ENCODE results near the gene OR2C3. TPM values are rescaled to one million over a fixed set of nuclear protein-coding genes. Genes with fewer than 3 reads are reported as not detected.
A peak's percentile ranks its signal among the peaks of the same experiment; 100 is the strongest.

The OR2C3 gene
- total RNA-seq = not detected

- H3K27me3 Mint-ChIP-seq = peaks cover 22% of the 10 kb centered on the region
- intact Hi-C loops (cut with micrococcal nuclease) = no loop called here
- no peak for DNase-seq
- peaks cover 2% of the 10 kb centered on the region for H3K4me1 Mint-ChIP-seq (ENCODE audit: low read depth)
- H3K4me3 Mint-ChIP-seq = no peak within 1 kb of the TSS
- H3K9me3 Mint-ChIP-seq = no peaks in the 10 kb centered on the region
- ChIA-PET CTCF (interaction anchor here (1.1 kb wide), 1 partner anchor 163 kb away, joined by 3 read pairs; no protein-coding TSS in a partner anchor), POLR2A (no interaction called here)
- H3K36me3 Mint-ChIP-seq = no peaks in the 10 kb centered on the region
- no peak within 1 kb of the TSS for H3K27ac Mint-ChIP-seq
These were observed at the start of gene OR2C3 for GRCh38 chr1:247536340-247536739. Gene OR2C3, minus strand, starts transcription at chr1:247536440. Its CDS starts 3,929 bp downstream, at chr1:247532511.

- Mint-ChIP-seq H3K36me3 (no peaks in the 10 kb centered on the region), H3K27me3 (peaks cover 5% of the 10 kb centered on the region), H3K27ac (no peak overlapping the region), H3K4me1 (ENCODE audit: low read depth) (no peaks in the 10 kb centered on the region), H3K9me3 (no peaks in the 10 kb centered on the region), H3K4me3 (no peak overlapping the region)
- intact Hi-C loops (cut with micrococcal nuclease) = no loop called here
- DNase-seq = no peak
- ChIA-PET CTCF (interaction anchor here (0.6 to 1.0 kb wide), 2 partner anchors 189 to 1085 kb away, joined by 3 read pairs; no protein-coding TSS in a partner anchor), POLR2A (no interaction called here)
These were observed 42.8 kb upstream of the OR2C3 start for GRCh38 chr1:247578946-247579460.

GRCh38 chr1:247576514-247576913, 40.3 kb upstream of the OR2C3 start:
- ChIA-PET CTCF (interaction anchor here (0.7 to 1.0 kb wide), 4 partner anchors 29 to 204 kb away, joined by 3 to 8 read pairs (median 3); no protein-coding TSS in a partner anchor), POLR2A (no interaction called here)
- H3K27me3 Mint-ChIP-seq = peaks cover 7% of the 10 kb centered on the region

GRCh38 chr1:247574664-247575063, 38.4 kb upstream of the OR2C3 start:
- ChIA-PET POLR2A (no interaction called here), CTCF (interaction anchor here (1.3 to 1.5 kb wide), 2 partner anchors 43 to 202 kb away, joined by 3 to 5 read pairs; no protein-coding TSS in a partner anchor)
- no peaks in the 10 kb centered on the region for H3K4me1 Mint-ChIP-seq (ENCODE audit: low read depth)
- no peak overlapping the region for H3K4me3 Mint-ChIP-seq
- H3K36me3 Mint-ChIP-seq = no peaks in the 10 kb centered on the region
- no peak overlapping the region for H3K27ac Mint-ChIP-seq
- peaks cover 10% of the 10 kb centered on the region for H3K9me3 Mint-ChIP-seq
- peaks cover 6% of the 10 kb centered on the region for H3K27me3 Mint-ChIP-seq
- intact Hi-C loops (cut with micrococcal nuclease) = no loop called here
- no peak for DNase-seq

More at GRCh38 chr1:247576514-247576913, 40.3 kb upstream of the OR2C3 start:
- H3K36me3 Mint-ChIP-seq = no peaks in the 10 kb centered on the region
- H3K4me1 Mint-ChIP-seq (ENCODE audit: low read depth) = no peaks in the 10 kb centered on the region
- no peak overlapping the region for H3K4me3 Mint-ChIP-seq
- no peaks in the 10 kb centered on the region for H3K9me3 Mint-ChIP-seq
- H3K27ac Mint-ChIP-seq = no peak overlapping the region
- intact Hi-C loops (cut with micrococcal nuclease) = loop anchor here (1.0 kb wide), 2 partner anchors 186 to 202 kb away; no protein-coding TSS in a partner anchor
- no peak for DNase-seq

GRCh38 chr1:247574236-247574635, 38.0 kb upstream of the OR2C3 start:
- Mint-ChIP-seq H3K4me3 (no peak overlapping the region), H3K4me1 (ENCODE audit: low read depth) (no peaks in the 10 kb centered on the region), H3K36me3 (no peaks in the 10 kb centered on the region), H3K9me3 (peaks cover 10% of the 10 kb centered on the region), H3K27me3 (peaks cover 6% of the 10 kb centered on the region), H3K27ac (no peak overlapping the region)
- intact Hi-C loops (cut with micrococcal nuclease) = no loop called here
- no peak for DNase-seq
- POLR2A ChIA-PET = no interaction called here
- CTCF ChIA-PET = interaction anchor here (1.3 kb wide), 1 partner anchor 43 kb away, joined by 3 read pairs; no protein-coding TSS in a partner anchor

- H3K9me3 Mint-ChIP-seq = no peaks in the 10 kb centered on the region
- POLR2A ChIA-PET = no interaction called here
- no peak overlapping the region for H3K27ac Mint-ChIP-seq
- H3K36me3 Mint-ChIP-seq = no peaks in the 10 kb centered on the region
- DNase-seq = no peak
- H3K4me3 Mint-ChIP-seq = no peak overlapping the region
- intact Hi-C loops (cut with micrococcal nuclease) = no loop called here
- peaks cover 5% of the 10 kb centered on the region for H3K4me1 Mint-ChIP-seq (ENCODE audit: low read depth)
- peaks cover 1% of the 10 kb centered on the region for H3K27me3 Mint-ChIP-seq
- CTCF ChIA-PET = no interaction called here
These were observed 26.0 kb upstream of the OR2C3 start for GRCh38 chr1:247562198-247562597.

GRCh38 chr1:247561711-247562110, 25.5 kb upstream of the OR2C3 start:
- Mint-ChIP-seq H3K9me3 (no peaks in the 10 kb centered on the region), H3K36me3 (no peaks in the 10 kb centered on the region), H3K4me3 (no peak overlapping the region), H3K27ac (no peak overlapping the region), H3K4me1 (ENCODE audit: low read depth) (peaks cover 5% of the 10 kb centered on the region), H3K27me3 (peaks cover 1% of the 10 kb centered on the region)
- ChIA-PET CTCF (no interaction called here), POLR2A (no interaction called here)
- intact Hi-C loops (cut with micrococcal nuclease) = no loop called here
- DNase-seq = no peak

- no peaks in the 10 kb centered on the region for H3K36me3 Mint-ChIP-seq
- H3K4me1 Mint-ChIP-seq (ENCODE audit: low read depth) = peaks cover 5% of the 10 kb centered on the region
- no peak for DNase-seq
- H3K4me3 Mint-ChIP-seq = no peak overlapping the region
- no peaks in the 10 kb centered on the region for H3K9me3 Mint-ChIP-seq
- H3K27me3 Mint-ChIP-seq = peaks cover 1% of the 10 kb centered on the region
- no peak overlapping the region for H3K27ac Mint-ChIP-seq
- POLR2A ChIA-PET = no interaction called here
- CTCF ChIA-PET = no interaction called here
- intact Hi-C loops (cut with micrococcal nuclease) = no loop called here
These were observed 21.9 kb upstream of the OR2C3 start for GRCh38 chr1:247557926-247558674.

- Mint-ChIP-seq H3K4me3 (no peak overlapping the region), H3K27ac (no peak overlapping the region), H3K36me3 (no peaks in the 10 kb centered on the region), H3K27me3 (peaks cover 15% of the 10 kb centered on the region), H3K9me3 (no peaks in the 10 kb centered on the region), H3K4me1 (ENCODE audit: low read depth) (peaks cover 9% of the 10 kb centered on the region)
- ChIA-PET POLR2A (no interaction called here), CTCF (no interaction called here)
- no peak for DNase-seq
- intact Hi-C loops (cut with micrococcal nuclease) = no loop called here
These were observed 16.0 kb upstream of the OR2C3 start for GRCh38 chr1:247552231-247552630.

- no peak overlapping the region for H3K27ac Mint-ChIP-seq
- H3K9me3 Mint-ChIP-seq = no peaks in the 10 kb centered on the region
- H3K36me3 Mint-ChIP-seq = no peaks in the 10 kb centered on the region
- intact Hi-C loops (cut with micrococcal nuclease) = no loop called here
- H3K4me3 Mint-ChIP-seq = no peak overlapping the region
- POLR2A ChIA-PET = no interaction called here
- CTCF ChIA-PET = no interaction called here
- no peak for DNase-seq
- H3K4me1 Mint-ChIP-seq (ENCODE audit: low read depth) = peaks cover 9% of the 10 kb centered on the region
- H3K27me3 Mint-ChIP-seq = peaks cover 18% of the 10 kb centered on the region
These were observed 15.5 kb upstream of the OR2C3 start for GRCh38 chr1:247551721-247552120.

GRCh38 chr1:247548769-247549182, 12.5 kb upstream of the OR2C3 start, which contains the start of gene GCSAML:
Gene GCSAML, plus strand, starts transcription at chr1:247549134. Its CDS starts 58 bp downstream, at chr1:247549192.
- H3K27ac Mint-ChIP-seq = no peak within 1 kb of the TSS
- ChIA-PET POLR2A (no interaction called here), CTCF (no interaction called here)
- H3K36me3 Mint-ChIP-seq = no peaks in the 10 kb centered on the region
- peaks cover 9% of the 10 kb centered on the region for H3K4me1 Mint-ChIP-seq (ENCODE audit: low read depth)
- DNase-seq = peak; percentile 12
- H3K4me3 Mint-ChIP-seq = no peak within 1 kb of the TSS
- no peaks in the 10 kb centered on the region for H3K9me3 Mint-ChIP-seq
- intact Hi-C loops (cut with micrococcal nuclease) = no loop called here
- H3K27me3 Mint-ChIP-seq = peaks cover 25% of the 10 kb centered on the region

- H3K27me3 Mint-ChIP-seq = peaks cover 25% of the 10 kb centered on the region
- H3K4me1 Mint-ChIP-seq (ENCODE audit: low read depth) = peaks cover 9% of the 10 kb centered on the region
- no peaks in the 10 kb centered on the region for H3K9me3 Mint-ChIP-seq
- H3K27ac Mint-ChIP-seq = no peak overlapping the region
- DNase-seq = no peak
- ChIA-PET POLR2A (no interaction called here), CTCF (interaction anchor here (1.1 kb wide), 1 partner anchor 29 kb away, joined by 3 read pairs; no protein-coding TSS in a partner anchor)
- H3K36me3 Mint-ChIP-seq = no peaks in the 10 kb centered on the region
- intact Hi-C loops (cut with micrococcal nuclease) = no loop called here
- H3K4me3 Mint-ChIP-seq = no peak overlapping the region
These were observed 11.9 kb upstream of the OR2C3 start for GRCh38 chr1:247548092-247548491.
